H9 (cell line): Measurements from ENCODE around the gene GHITM. TPM values are rescaled to one million over a fixed set of nuclear protein-coding genes. Genes with fewer than 3 reads are reported as not detected.

ENCODE experiments used
- DNase-seq: peaks from one replicate; pipeline ENCODE4 v3.0.0-alpha.2; 2017
- H2AFZ ChIP-seq: one replicate; pipeline ENCODE4 v1.6.1; 2013; ENCODE audit warnings: mild to moderate bottlenecking, low read length, control low read depth, moderate library complexity
- H2AK5ac ChIP-seq: 2 replicates; pipeline ENCODE4 v1.6.1; 2013; ENCODE audit warnings: low read length, control low read depth, mixed read lengths; ENCODE audit not compliant: insufficient read length
- H2BK120ac ChIP-seq: one replicate; pipeline ENCODE4 v1.6.1; 2013; ENCODE audit warnings: low read depth, mild to moderate bottlenecking, low read length, control low read depth, inconsistent platforms; ENCODE audit not compliant: poor library complexity, severe bottlenecking
- H2BK12ac ChIP-seq: 2 replicates; pipeline ENCODE4 v1.6.1; 2013; ENCODE audit warnings: low read length, control low read depth, mixed read lengths, low read depth; ENCODE audit not compliant: insufficient read length
- H2BK15ac ChIP-seq: 2 replicates; pipeline ENCODE4 v1.6.1; 2013; ENCODE audit warnings: low read depth, low read length, control low read depth
- H2BK20ac ChIP-seq: one replicate; pipeline ENCODE4 v1.6.1; 2013; ENCODE audit warnings: low read depth, mild to moderate bottlenecking, low read length, control low read depth, inconsistent platforms; ENCODE audit not compliant: poor library complexity, severe bottlenecking
- H2BK5ac ChIP-seq: 2 replicates; pipeline ENCODE4 v1.6.1; 2013; ENCODE audit warnings: low read length, control low read depth, mixed read lengths; ENCODE audit not compliant: insufficient read length
- H3K14ac ChIP-seq: 2 replicates; pipeline ENCODE4 v1.6.1; 2013; ENCODE audit warnings: low read length, control low read depth; ENCODE audit not compliant: insufficient read depth
- H3K18ac ChIP-seq: 2 replicates; pipeline ENCODE4 v1.6.1; 2013; ENCODE audit warnings: low read depth, mild to moderate bottlenecking, mixed read lengths, low read length, control low read depth; ENCODE audit not compliant: insufficient read length
- H3K23ac ChIP-seq: 2 replicates; pipeline ENCODE4 v1.6.1; 2013; ENCODE audit warnings: low read length, control low read depth, mixed read lengths, low read depth; ENCODE audit not compliant: insufficient read length
- H3K23me2 ChIP-seq: 2 replicates; pipeline ENCODE4 v1.6.1; 2013; ENCODE audit warnings: low read depth, mild to moderate bottlenecking, mixed read lengths, low read length, control low read depth; ENCODE audit not compliant: insufficient read length, poor library complexity, severe bottlenecking
- H3K27ac ChIP-seq: 2 replicates; pipeline ENCODE4 v1.5.1; 2013; ENCODE audit warnings: low read length, control low read depth, mixed read lengths, low read depth; ENCODE audit not compliant: insufficient read length
- H3K27me3 ChIP-seq: 2 replicates; pipeline ENCODE4 v1.6.1; 2013; ENCODE audit warnings: low read length, control low read depth, inconsistent platforms; ENCODE audit not compliant: insufficient read depth
- H3K4ac ChIP-seq: 2 replicates; pipeline ENCODE4 v1.6.1; 2013; ENCODE audit warnings: low read depth, mild to moderate bottlenecking, control low read depth, inconsistent platforms, low read length, moderate library complexity
- H3K4me1 ChIP-seq: 2 replicates; pipeline ENCODE4 v1.6.1; 2013; ENCODE audit warnings: low read length, control low read depth, inconsistent platforms; ENCODE audit not compliant: insufficient read depth
- H3K4me2 ChIP-seq: 2 replicates; pipeline ENCODE4 v1.6.1; 2013; ENCODE audit warnings: low read length, control low read depth, mixed read lengths; ENCODE audit not compliant: insufficient read length, insufficient read depth
- H3K56ac ChIP-seq: 2 replicates; pipeline ENCODE4 v1.6.1; 2013; ENCODE audit warnings: low read depth, mild to moderate bottlenecking, mixed read lengths, low read length, control low read depth; ENCODE audit not compliant: insufficient read length
- H3K79me1 ChIP-seq: 2 replicates; pipeline ENCODE4 v1.6.1; 2013; ENCODE audit warnings: low read depth, mild to moderate bottlenecking, moderate library complexity, low read length, control low read depth, inconsistent platforms; ENCODE audit not compliant: insufficient read depth, poor library complexity, severe bottlenecking
- H3K79me2 ChIP-seq: 2 replicates; pipeline ENCODE4 v1.6.1; 2013; ENCODE audit warnings: low read length, control low read depth, inconsistent platforms; ENCODE audit not compliant: insufficient read depth
- H3K9ac ChIP-seq: 2 replicates; pipeline ENCODE4 v1.6.1; 2013; ENCODE audit warnings: low read length, control low read depth, mixed read lengths; ENCODE audit not compliant: insufficient read length; ENCODE audit errors: extremely low read depth
- H3K9me3 ChIP-seq: one replicate; pipeline ENCODE4 v1.6.1; 2013; ENCODE audit warnings: low read depth, low read length, inconsistent platforms; ENCODE audit not compliant: control insufficient read depth
- H3T11ph ChIP-seq: one replicate; pipeline ENCODE4 v1.6.1; 2013; ENCODE audit warnings: mild to moderate bottlenecking, low read length, control low read depth, inconsistent platforms
- H4K20me1 ChIP-seq: one replicate; pipeline ENCODE4 v1.6.1; 2013; ENCODE audit not compliant: control insufficient read depth, insufficient read length, insufficient read depth
- H4K5ac ChIP-seq: 2 replicates; pipeline ENCODE4 v1.6.1; 2013; ENCODE audit warnings: low read depth, mild to moderate bottlenecking, mixed read lengths, low read length, control low read depth; ENCODE audit not compliant: insufficient read length
- H4K8ac ChIP-seq: replicated peaks from 2 replicates; pipeline ENCODE4 v1.6.1; 2013; ENCODE audit warnings: low read length, control low read depth, mixed read lengths, low read depth; ENCODE audit not compliant: insufficient read length
- H4K91ac ChIP-seq: 2 replicates; pipeline ENCODE4 v1.6.1; 2013; ENCODE audit warnings: low read depth, mild to moderate bottlenecking, moderate library complexity, mixed read lengths, low read length, control low read depth; ENCODE audit not compliant: insufficient read length
- H3K27ac Mint-ChIP-seq, 3 experiments: 2 replicates in 2 of 3; 3 replicates in 1 of 3; pipeline ENCODE4 v1.8.0; 2020 to 2021; ENCODE audit warnings: mixed read lengths in 3 of 3, mild to moderate bottlenecking in 1 of 3, moderate library complexity in 1 of 3
- H3K27me3 Mint-ChIP-seq: 2 replicates; pipeline ENCODE4 v1.8.0; 2021; ENCODE audit warnings: low read depth, mild to moderate bottlenecking, moderate library complexity, mixed read lengths
- H3K36me3 Mint-ChIP-seq, 3 experiments: 2 replicates in 2 of 3; 3 replicates in 1 of 3; pipeline ENCODE4 v1.8.0; 2020 to 2021; ENCODE audit warnings: low read depth in 3 of 3, mixed read lengths in 3 of 3; ENCODE audit not compliant: insufficient read depth in 1 of 3
- H3K4me1 Mint-ChIP-seq, 2 experiments: 2 replicates each; pipeline ENCODE4 v1.8.0; 2020; ENCODE audit warnings: mixed read lengths in 2 of 2
- H3K4me3 Mint-ChIP-seq, 2 experiments: 2 replicates in 1 of 2; 3 replicates in 1 of 2; pipeline ENCODE4 v1.8.0; 2020 to 2021; ENCODE audit warnings: mild to moderate bottlenecking in 2 of 2, mixed read lengths in 2 of 2, moderate library complexity in 1 of 2
- H3K9me3 Mint-ChIP-seq, 2 experiments: 2 replicates in 1 of 2; 3 replicates in 1 of 2; pipeline ENCODE4 v1.8.0; 2020; ENCODE audit warnings: mild to moderate bottlenecking in 2 of 2, mixed read lengths in 2 of 2, moderate library complexity in 1 of 2
- CTCF ChIP-seq: fragments of 200-600 bp; sonication (generic); conservative IDR thresholded peaks from 3 replicates; pipeline ENCODE4 v1.8.0; 2021; ENCODE audit warnings: antibody characterized with exemption, mild to moderate bottlenecking
- WGBS: extraction: QIAGEN DNeasy Blood & Tissue Kit; methylation state at CpG from one replicate; pipeline ENCODE4 v1.1.7; 2013; ENCODE audit warnings: missing lambda C conversion rate, low lambda C conversion rate, mixed read lengths; ENCODE audit not compliant: insufficient read length; ENCODE audit errors: extremely low coverage; 5-methylcytosine and 5-hydroxymethylcytosine counted together
- total RNA-seq: library from RNA; stranded (reverse); gene quantifications from 2 replicates; pipeline ENCODE4 v1.2.1, GENCODE V29; 2021

Gene GHITM
- total RNA-seq, 1 experiment from 2014 or later = 95.6 TPM

GRCh38 chr10:84138478-84139125 is 707 bp upstream of the GHITM start:
- no peaks in the 10 kb centered on the region for H3K9me3 Mint-ChIP-seq
- peaks cover 10% of the 10 kb centered on the region for H3K79me2 ChIP-seq
- peaks cover 8% of the 10 kb centered on the region; the same call in 1 of the 2 replicates for H3K4me1 ChIP-seq
- H2BK5ac ChIP-seq = no peak overlapping the region
- no peak overlapping the region for H3K27ac ChIP-seq
- no peaks in the 10 kb centered on the region for H3K27me3 ChIP-seq
- H3K36me3 Mint-ChIP-seq = peaks cover 2 to 13% (median 12%) of the 10 kb centered on the region in 3 experiments; a peak in 6 of 7 replicates
- H3K27ac Mint-ChIP-seq = peak overlapping the region; percentile 92 to 97 (median 97)
- no peak for DNase-seq
- no peaks in the 10 kb centered on the region for H4K20me1 ChIP-seq
- peak overlapping the region; percentile 1 for H3T11ph ChIP-seq
- H2AK5ac ChIP-seq = no peak overlapping the region
- peak overlapping the region; percentile 13 for H3K9ac ChIP-seq
- H3K18ac ChIP-seq = peak overlapping the region; percentile 72
- H3K4me1 Mint-ChIP-seq = peaks cover 26 to 28% of the 10 kb centered on the region in 2 experiments
- H3K4me3 Mint-ChIP-seq = peak overlapping the region; percentile 97 to 99
- no peak overlapping the region for H2BK20ac ChIP-seq
- H3K14ac ChIP-seq = peak overlapping the region; percentile 70; the same call in 1 of the 2 replicates
- WGBS = no CpG with 5 or more reads among the region's 20 CpGs
- no peak overlapping the region for H3K23ac ChIP-seq
- no peaks in the 10 kb centered on the region for H3K9me3 ChIP-seq
- no peak overlapping the region for H2BK120ac ChIP-seq
- H2BK12ac ChIP-seq = peak overlapping the region; percentile 57
- H2AFZ ChIP-seq = peak overlapping the region; percentile 71
- no peak overlapping the region for H4K91ac ChIP-seq
- peaks cover 5% of the 10 kb centered on the region for H3K23me2 ChIP-seq
- no peak for TF ChIP-seq CTCF
- H4K8ac ChIP-seq = peak overlapping the region; percentile 89
- no peak overlapping the region for H3K4ac ChIP-seq
- H3K79me1 ChIP-seq = peaks cover 4% of the 10 kb centered on the region
- no peak overlapping the region for H3K56ac ChIP-seq
- H2BK15ac ChIP-seq = no peak overlapping the region
- H3K4me2 ChIP-seq = peak overlapping the region; percentile 58
- no peak overlapping the region for H4K5ac ChIP-seq
- peaks cover 4% of the 10 kb centered on the region for H3K27me3 Mint-ChIP-seq
